NCI-H1930 (cell line): ENCODE results near the gene SPATA31A1.
"Not testable (repeated sequence)": the region's sequence is repeated elsewhere in the genome, so short reads cannot be mapped to it uniquely, and the experiment has no call there.

Experiments used
- DNase-seq, 2 experiments: peaks; one replicate each; lab custom pipeline; 2025; lab: John Stamatoyannopoulos, UW

The SPATA31A1 gene

DNA sequence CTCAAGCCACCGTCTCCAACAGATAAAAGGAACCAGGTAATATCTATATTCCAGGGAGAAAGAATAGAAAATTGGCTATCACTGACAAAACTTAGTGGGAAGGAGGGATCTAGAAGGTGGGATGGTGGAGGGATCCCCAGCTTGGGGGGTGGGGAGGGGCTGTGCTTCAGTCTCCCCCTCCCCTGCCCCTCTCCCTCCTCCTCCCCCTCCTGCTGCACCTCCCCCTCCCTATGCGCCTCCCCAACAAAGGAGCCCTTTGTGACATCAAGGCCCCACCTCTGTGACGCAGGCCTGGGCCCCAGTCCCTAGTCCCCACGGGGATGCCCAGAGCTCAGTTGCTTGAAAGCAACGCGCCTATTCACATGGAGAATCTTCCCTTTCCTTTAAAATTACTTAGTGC, at the start of gene SPATA31A1:
Gene SPATA31A1 (plus strand): TSS at position 301 of the 400 bp plus-strand sequence. CDS start 62 bp downstream, at position 363.
- DNase-seq, result not testable (repeated sequence)

DNA sequence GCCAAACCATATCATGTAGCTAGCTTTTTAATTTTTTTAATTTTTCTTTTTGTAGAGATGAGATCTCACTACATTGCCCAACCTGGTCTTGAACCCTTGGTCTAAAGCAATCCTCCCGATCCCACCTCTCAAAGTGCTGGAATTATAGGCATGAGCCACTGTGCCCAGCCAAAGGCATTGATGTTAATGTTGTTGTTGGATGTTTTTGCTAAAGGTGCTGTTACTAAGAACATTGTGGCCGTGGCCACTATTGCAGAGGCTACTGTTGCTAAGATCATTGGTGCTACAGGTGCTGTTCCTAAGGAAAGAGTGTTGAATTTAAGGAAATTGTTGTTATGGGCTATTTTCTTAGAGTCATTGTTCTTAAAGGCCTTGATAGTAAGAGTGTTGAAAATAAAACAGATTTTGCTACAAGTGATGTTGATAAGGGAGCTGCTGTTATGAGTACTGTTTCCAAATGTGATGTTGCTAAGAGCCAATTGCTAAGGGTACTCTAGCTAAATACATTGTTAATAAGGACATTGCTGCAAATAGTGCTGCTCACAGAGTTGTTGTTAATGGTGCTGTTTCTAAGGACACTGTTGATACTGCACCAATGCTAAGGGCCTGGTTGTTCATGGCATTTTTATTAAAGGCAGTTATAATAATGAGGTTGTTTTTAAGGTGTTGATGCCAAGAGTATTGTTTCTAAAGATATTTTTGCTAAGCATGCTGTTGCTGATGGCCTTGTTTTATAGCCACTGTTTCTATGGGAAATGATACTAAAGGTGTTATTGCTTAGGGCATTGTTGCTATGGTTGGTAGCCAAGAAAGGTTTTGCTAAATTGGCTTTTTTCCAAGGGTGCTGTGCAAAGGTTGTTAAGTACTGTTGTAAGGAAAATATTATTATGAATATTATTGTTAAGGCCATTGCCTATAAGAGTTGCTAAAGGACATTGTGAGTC, 52.1 kb downstream of the SPATA31A1 start:
- DNase-seq, result not testable (repeated sequence)

DNA sequence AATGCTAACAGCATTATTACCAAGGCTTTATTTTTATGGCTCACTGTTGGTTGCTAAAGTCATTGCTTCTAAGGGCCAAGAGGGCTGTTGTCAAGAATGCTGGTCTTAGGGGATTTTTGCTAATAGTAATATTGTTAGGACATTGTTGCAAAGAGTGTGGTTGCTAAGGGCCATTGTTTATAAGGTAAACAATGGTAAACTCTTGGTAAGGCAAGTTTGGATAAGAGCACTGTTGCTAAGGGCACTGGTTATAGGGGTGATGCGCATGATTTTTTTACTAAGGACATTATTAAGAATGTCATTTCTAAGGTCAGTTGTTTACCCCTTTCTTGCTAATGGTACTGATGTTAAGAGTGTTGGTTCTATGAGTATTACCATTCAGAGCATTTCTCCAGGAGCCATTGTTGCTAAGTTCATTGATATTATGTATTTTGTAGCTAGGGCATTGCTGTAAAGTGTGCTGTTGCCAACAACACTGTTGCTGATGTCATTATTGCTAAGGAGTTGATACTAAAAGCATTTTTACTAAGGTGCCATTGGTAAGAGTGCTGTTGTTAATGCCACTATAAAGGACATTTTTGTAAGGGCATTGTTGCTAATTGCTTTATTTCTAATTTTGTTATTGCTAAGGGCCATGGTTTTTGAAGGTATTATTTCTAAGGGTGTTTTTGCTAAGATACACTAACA, 55.9 kb downstream of the SPATA31A1 start:
- DNase-seq, result not testable (repeated sequence)
